Astrocyte of the hippocampus (primary cell): ENCODE results near the gene SPNS2.

Experiments
- DNase-seq: peaks from one replicate; pipeline ENCODE4 v3.0.0; 2011; ENCODE audit warnings: low read depth, low spot score

SPNS2 gene

GRCh38 chr17:4587195-4587594 lies 88.5 kb downstream of the SPNS2 start:
- DNase-seq: no peak

GRCh38 chr17:4587803-4588202 lies 89.1 kb downstream of the SPNS2 start:
- DNase-seq: no peak

- no peak for DNase-seq
Observed at GRCh38 chr17:4588391-4588790, 89.7 kb downstream of the SPNS2 start.
